Activated T-helper 9 cell treated with anti-CD3 and anti-CD28 coated beads, Interleukin-2, amount 50 U/mL, for 16 hours (primary cell): ENCODE measurements around the gene ZKSCAN3.
"Not testable (repeated sequence)": the region's sequence is repeated elsewhere in the genome, so short reads cannot be mapped to it uniquely, and the experiment has no call there.

Experiments
- DNase-seq: peaks from one replicate; pipeline ENCODE4 v3.0.0-alpha.2; 2020; ENCODE audit warnings: low read depth

Gene ZKSCAN3

GRCh38 chr6:28377879-28378278 is 28.1 kb downstream of the ZKSCAN3 start:
- DNase-seq, result no peak

- no peak for DNase-seq
Observed at GRCh38 chr6:28378644-28379043, 28.9 kb downstream of the ZKSCAN3 start.

GRCh38 chr6:28380381-28380780 is 30.6 kb downstream of the ZKSCAN3 start:
- no peak for DNase-seq

- no peak for DNase-seq
Observed at GRCh38 chr6:28383235-28384142, 33.7 kb downstream of the ZKSCAN3 start.

- DNase-seq, result no peak
Observed at GRCh38 chr6:28384143-28384533, 34.4 kb downstream of the ZKSCAN3 start.

- DNase-seq, result no peak
Observed at GRCh38 chr6:28390688-28391087, 40.9 kb downstream of the ZKSCAN3 start.

GRCh38 chr6:28393912-28394662 is 44.3 kb downstream of the ZKSCAN3 start:
- no peak for DNase-seq

- DNase-seq, result no peak
Observed at GRCh38 chr6:28395918-28396317, 46.2 kb downstream of the ZKSCAN3 start.

GRCh38 chr6:28399350-28400121 is 49.8 kb downstream of the ZKSCAN3 start, which contains the start of gene ZSCAN12:
Gene ZSCAN12, minus strand, starts transcription at chr6:28399747. Its CDS starts 1,342 bp downstream, at chr6:28398405.
- peak; percentile 74 for DNase-seq

GRCh38 chr6:28400122-28400451 is 50.3 kb downstream of the ZKSCAN3 start:
- no peak for DNase-seq

- DNase-seq, result no peak
Observed at GRCh38 chr6:28401172-28401571, 51.4 kb downstream of the ZKSCAN3 start.

- DNase-seq, result no peak
Observed at GRCh38 chr6:28402197-28402596, 52.5 kb downstream of the ZKSCAN3 start.

GRCh38 chr6:28403923-28404322 is 54.2 kb downstream of the ZKSCAN3 start:
- DNase-seq, result not testable (repeated sequence)

- DNase-seq, result no peak
Observed at GRCh38 chr6:28407401-28407800, 57.7 kb downstream of the ZKSCAN3 start.

GRCh38 chr6:28408076-28408802 is 58.5 kb downstream of the ZKSCAN3 start:
- no peak for DNase-seq

- DNase-seq, result no peak
Observed at GRCh38 chr6:28410767-28411166, 61.0 kb downstream of the ZKSCAN3 start.

GRCh38 chr6:28413681-28414080 is 63.9 kb downstream of the ZKSCAN3 start:
- no peak for DNase-seq
